Chondrocyte (in vitro differentiated cells): Measurements from ENCODE around the gene CFAP54. TPM values are rescaled to one million over a fixed set of nuclear protein-coding genes. Genes with fewer than 3 reads are reported as not detected.
A peak's percentile ranks its signal among the peaks of the same experiment; 100 is the strongest.

Experiments
- DNase-seq: peaks from one replicate; pipeline ENCODE4 v3.0.0; 2021; ENCODE audit warnings: mixed read lengths, low spot score
- H3K27ac Mint-ChIP-seq: one replicate; pipeline ENCODE4 v1.8.0; 2021; ENCODE audit warnings: mild to moderate bottlenecking, moderate library complexity, mixed read lengths; ENCODE audit not compliant: unreplicated experiment
- H3K27me3 Mint-ChIP-seq: 2 replicates; pipeline ENCODE4 v1.8.0; 2021; ENCODE audit warnings: low read depth, mixed read lengths
- H3K36me3 Mint-ChIP-seq: 2 replicates; pipeline ENCODE4 v1.8.0; 2021; ENCODE audit warnings: low read depth, mixed read lengths
- H3K4me1 Mint-ChIP-seq: 2 replicates; pipeline ENCODE4 v1.8.0; 2021; ENCODE audit warnings: low read depth, mild to moderate bottlenecking, mixed read lengths
- H3K4me3 Mint-ChIP-seq: one replicate; pipeline ENCODE4 v1.8.0; 2021; ENCODE audit warnings: mild to moderate bottlenecking, moderate library complexity, mixed read lengths; ENCODE audit not compliant: unreplicated experiment
- H3K9me3 Mint-ChIP-seq: 2 replicates; pipeline ENCODE4 v1.8.0; 2021; ENCODE audit warnings: low read depth, mixed read lengths
- total RNA-seq: library from RNA; stranded (reverse); gene quantifications from 3 replicates; pipeline ENCODE4 v1.2.1, GENCODE V29; 2021
- TF ChIP-seq, protein P1 (sequence below): fragments of 200-600 bp; sonication (generic); IDR thresholded peaks from 2 replicates; pipeline ENCODE4 v1.5.0; 2021; ENCODE audit warnings: antibody characterized with exemption, mild to moderate bottlenecking, moderate library complexity

Gene CFAP54
- total RNA-seq, 1 donor from 2014 or later = 0.15 TPM

GRCh38 chr12:96766232-96766631 lies 276.9 kb downstream of the CFAP54 start:
- H3K27ac Mint-ChIP-seq = no peak overlapping the region
- H3K4me3 Mint-ChIP-seq = no peak overlapping the region
- no peaks in the 10 kb centered on the region for H3K36me3 Mint-ChIP-seq
- TF ChIP-seq, protein P1, sequence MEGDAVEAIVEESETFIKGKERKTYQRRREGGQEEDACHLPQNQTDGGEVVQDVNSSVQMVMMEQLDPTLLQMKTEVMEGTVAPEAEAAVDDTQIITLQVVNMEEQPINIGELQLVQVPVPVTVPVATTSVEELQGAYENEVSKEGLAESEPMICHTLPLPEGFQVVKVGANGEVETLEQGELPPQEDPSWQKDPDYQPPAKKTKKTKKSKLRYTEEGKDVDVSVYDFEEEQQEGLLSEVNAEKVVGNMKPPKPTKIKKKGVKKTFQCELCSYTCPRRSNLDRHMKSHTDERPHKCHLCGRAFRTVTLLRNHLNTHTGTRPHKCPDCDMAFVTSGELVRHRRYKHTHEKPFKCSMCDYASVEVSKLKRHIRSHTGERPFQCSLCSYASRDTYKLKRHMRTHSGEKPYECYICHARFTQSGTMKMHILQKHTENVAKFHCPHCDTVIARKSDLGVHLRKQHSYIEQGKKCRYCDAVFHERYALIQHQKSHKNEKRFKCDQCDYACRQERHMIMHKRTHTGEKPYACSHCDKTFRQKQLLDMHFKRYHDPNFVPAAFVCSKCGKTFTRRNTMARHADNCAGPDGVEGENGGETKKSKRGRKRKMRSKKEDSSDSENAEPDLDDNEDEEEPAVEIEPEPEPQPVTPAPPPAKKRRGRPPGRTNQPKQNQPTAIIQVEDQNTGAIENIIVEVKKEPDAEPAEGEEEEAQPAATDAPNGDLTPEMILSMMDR = peak; percentile 26
- peaks cover 13% of the 10 kb centered on the region for H3K27me3 Mint-ChIP-seq
- H3K9me3 Mint-ChIP-seq = peaks cover 3% of the 10 kb centered on the region
- H3K4me1 Mint-ChIP-seq = peaks cover 9% of the 10 kb centered on the region
- DNase-seq = no peak

DNA sequence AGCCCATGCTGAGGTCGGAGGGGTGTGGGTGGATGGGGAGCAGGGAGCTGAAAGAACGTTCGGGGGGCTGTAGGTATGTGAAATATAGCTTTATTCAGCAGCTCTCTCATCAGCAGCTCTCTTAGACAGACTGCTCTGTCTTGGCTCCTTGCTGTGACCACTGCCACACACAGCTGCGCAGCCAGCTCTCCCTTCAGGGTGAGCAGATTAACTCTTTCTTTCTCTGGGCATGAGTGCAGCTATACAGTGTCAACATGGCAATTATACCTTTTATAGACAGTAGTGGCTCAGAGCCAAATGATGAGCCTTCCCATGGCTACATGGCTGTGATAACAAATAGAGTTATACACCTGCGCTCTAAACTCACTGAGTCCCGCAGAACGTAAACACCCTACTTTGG lies 280.0 kb downstream of the CFAP54 start:
- TF ChIP-seq, protein P1 = no peak
- DNase-seq = no peak
- no peaks in the 10 kb centered on the region for H3K27me3 Mint-ChIP-seq
- H3K4me1 Mint-ChIP-seq = peaks cover 17% of the 10 kb centered on the region
- no peak overlapping the region for H3K4me3 Mint-ChIP-seq
- H3K9me3 Mint-ChIP-seq = peaks cover 6% of the 10 kb centered on the region
- H3K36me3 Mint-ChIP-seq = no peaks in the 10 kb centered on the region
- H3K27ac Mint-ChIP-seq = no peak overlapping the region

GRCh38 chr12:96770219-96771102 lies 281.1 kb downstream of the CFAP54 start:
- H3K4me3 Mint-ChIP-seq = no peak overlapping the region
- no peak for DNase-seq
- H3K4me1 Mint-ChIP-seq = peaks cover 23% of the 10 kb centered on the region
- H3K9me3 Mint-ChIP-seq = peaks cover 6% of the 10 kb centered on the region
- H3K27ac Mint-ChIP-seq = no peak overlapping the region
- TF ChIP-seq, protein P1 = no peak
- no peaks in the 10 kb centered on the region for H3K36me3 Mint-ChIP-seq
- H3K27me3 Mint-ChIP-seq = no peaks in the 10 kb centered on the region

DNA sequence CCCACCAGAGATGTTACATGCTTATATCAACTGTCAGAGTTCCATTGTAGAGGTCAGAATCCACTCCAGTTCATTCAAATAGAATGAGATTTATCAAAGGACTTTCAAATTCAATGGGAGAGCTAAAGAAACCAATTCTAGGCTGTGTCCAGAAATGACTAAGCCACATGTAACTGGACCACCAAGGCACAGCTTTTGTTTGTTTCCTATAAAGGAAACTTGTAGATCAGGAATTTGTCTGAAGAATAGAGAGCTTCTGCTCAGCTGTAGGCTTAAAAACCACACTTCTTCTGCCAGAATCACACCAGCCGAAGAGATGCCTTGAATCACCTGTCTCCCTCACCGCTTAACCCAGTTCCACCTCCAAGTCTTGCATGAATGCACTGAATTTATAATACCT lies 283.7 kb downstream of the CFAP54 start:
- TF ChIP-seq, protein P1 = no peak
- Mint-ChIP-seq H3K4me1 (peaks cover 23% of the 10 kb centered on the region), H3K27me3 (no peaks in the 10 kb centered on the region), H3K4me3 (no peak overlapping the region), H3K9me3 (peaks cover 3% of the 10 kb centered on the region), H3K27ac (no peak overlapping the region), H3K36me3 (no peaks in the 10 kb centered on the region)
- no peak for DNase-seq

DNA sequence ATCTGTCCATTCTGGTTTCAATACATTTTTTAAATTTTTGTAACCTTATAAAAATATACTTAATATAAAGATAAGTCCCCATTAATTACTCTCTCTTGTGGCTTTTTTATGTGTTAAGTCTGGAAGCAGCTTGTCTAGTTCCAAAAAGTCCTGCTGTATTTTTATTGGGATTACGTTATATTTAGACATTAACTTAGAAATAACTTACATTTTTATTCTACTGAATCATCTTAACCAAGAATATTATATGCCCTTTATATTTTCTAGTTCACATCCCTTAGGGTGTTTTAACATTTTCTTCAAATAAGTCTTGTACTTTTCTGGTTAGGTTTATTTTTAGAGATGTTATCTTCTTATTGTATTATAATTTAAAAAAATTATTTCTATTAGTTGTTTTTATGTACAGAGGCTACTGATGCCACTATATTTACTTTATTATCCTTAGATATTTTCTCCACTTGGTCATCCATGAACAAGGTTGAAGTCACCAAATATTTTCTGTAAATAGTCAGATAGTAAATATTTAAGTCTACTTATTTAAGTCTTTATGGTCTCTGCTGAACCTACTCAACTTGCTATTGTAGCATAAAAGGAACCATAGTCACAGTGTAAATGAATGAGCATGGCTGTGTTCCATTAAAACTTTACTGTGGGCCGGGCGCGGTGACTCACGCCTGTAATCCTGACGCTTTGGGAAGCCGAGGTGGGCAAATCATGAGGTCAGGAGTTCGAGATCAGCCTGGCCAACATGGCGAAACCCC lies 285.3 kb downstream of the CFAP54 start:
- H3K4me3 Mint-ChIP-seq = no peak overlapping the region

More for the DNA sequence above, 285.3 kb downstream of the CFAP54 start:
- H3K36me3 Mint-ChIP-seq = no peaks in the 10 kb centered on the region
- DNase-seq = no peak
- H3K9me3 Mint-ChIP-seq = peaks cover 3% of the 10 kb centered on the region
- TF ChIP-seq, protein P1 = no peak
- peaks cover 23% of the 10 kb centered on the region for H3K4me1 Mint-ChIP-seq
- no peaks in the 10 kb centered on the region for H3K27me3 Mint-ChIP-seq
- peak overlapping the region; percentile 61 for H3K27ac Mint-ChIP-seq
